HepG2 (cell line): ENCODE results near the gene MAPK6. TPM values are rescaled to one million over a fixed set of nuclear protein-coding genes. Genes with fewer than 3 reads are reported as not detected.
A peak's percentile ranks its signal among the peaks of the same experiment; 100 is the strongest.

Experiments
- AGO2 ChIP-seq: fragments of 200-400 bp; formaldehyde crosslinking; optimal IDR thresholded peaks from 2 replicates; pipeline ENCODE3; 2017; ENCODE audit warnings: mild to moderate bottlenecking, low read depth, low read length, moderate library complexity
- CREB3 ChIP-seq: sonication (generic); formaldehyde crosslinking; IDR thresholded peaks from 2 replicates; pipeline ENCODE4 v1.5.0; 2020; ENCODE audit warnings: missing genetic modification reagents
- HDAC2 ChIP-seq: sonication (generic); formaldehyde crosslinking; IDR thresholded peaks from 2 replicates; pipeline ENCODE4 v1.4.0; 2020; ENCODE audit warnings: missing genetic modification reagents
- KLF11 ChIP-seq: IDR thresholded peaks from 2 replicates; pipeline ENCODE4 v1.6.1; 2016; ENCODE audit warnings: missing compliant biosample characterization
- NCOA1 ChIP-seq: sonication (generic); formaldehyde crosslinking; IDR thresholded peaks from 2 replicates; pipeline ENCODE4 v1.9.0; 2021; ENCODE audit warnings: missing genetic modification reagents
- RELA ChIP-seq: sonication (generic); formaldehyde crosslinking; IDR thresholded peaks from 2 replicates; pipeline ENCODE4 v1.4.0; 2020; ENCODE audit warnings: missing genetic modification reagents
- SMAD9 ChIP-seq: sonication (generic); formaldehyde crosslinking; IDR thresholded peaks from 2 replicates; pipeline ENCODE4 v1.5.1; 2020; ENCODE audit warnings: mild to moderate bottlenecking, missing genetic modification reagents
- U2AF1 ChIP-seq: fragments of 200-400 bp; formaldehyde crosslinking; optimal IDR thresholded peaks from 2 replicates; pipeline ENCODE3; 2017; ENCODE audit warnings: mild to moderate bottlenecking, low read depth, low read length
- ZBTB3 ChIP-seq: sonication (generic); formaldehyde crosslinking; IDR thresholded peaks from 2 replicates; pipeline ENCODE4 v1.4.0; 2020; ENCODE audit warnings: low read depth, mild to moderate bottlenecking, moderate library complexity, missing genetic modification reagents, borderline replicate concordance
- ZBTB44 ChIP-seq: sonication (generic); formaldehyde crosslinking; IDR thresholded peaks from 2 replicates; pipeline ENCODE4 v1.4.0; 2020; ENCODE audit warnings: missing genetic modification reagents
- ZFP36L2 ChIP-seq: sonication (generic); formaldehyde crosslinking; IDR thresholded peaks from 2 replicates; pipeline ENCODE4 v1.4.0; 2020; ENCODE audit warnings: missing genetic modification reagents
- ZNF281 ChIP-seq: sonication (generic); formaldehyde crosslinking; IDR thresholded peaks from 2 replicates; pipeline ENCODE4 v1.4.0; 2020; ENCODE audit warnings: missing genetic modification reagents, borderline replicate concordance
- ZNF414 ChIP-seq: sonication (generic); formaldehyde crosslinking; IDR thresholded peaks from 2 replicates; pipeline ENCODE4 v1.5.0; 2020; ENCODE audit warnings: missing genetic modification reagents
- ZNF510 ChIP-seq: sonication (generic); formaldehyde crosslinking; IDR thresholded peaks from 2 replicates; pipeline ENCODE4 v1.4.0; 2020; ENCODE audit warnings: low read depth, mild to moderate bottlenecking, missing genetic modification reagents
- ZNF597 ChIP-seq: sonication (generic); formaldehyde crosslinking; IDR thresholded peaks from 2 replicates; pipeline ENCODE4 v1.5.0; 2020; ENCODE audit warnings: missing genetic modification reagents
- ZNF792 ChIP-seq: IDR thresholded peaks from 2 replicates; pipeline ENCODE4 v1.6.1; 2016
- polyA plus RNA-seq, 8 experiments: library from polyadenylated mRNA; depleted of rRNA in 3 of 8; stranded (reverse) in 7 of 8; unstranded in 1 of 8; fragments of >200 nt; fragmentation: Illumina TruSeq in 4 of 8; extraction: Trizol in 4 of 8; gene quantifications; 2 replicates each; pipeline versions ENCODE4 v1.2.1 to v1.2.3, GENCODE V29; 2011 to 2016; ENCODE audit warnings: low read depth in 4 of 8, missing spikeins in 1 of 8, mixed read lengths in 1 of 8; ENCODE audit not compliant: insufficient read depth in 1 of 8
- total RNA-seq, 5 experiments: library from RNA; depleted of rRNA; stranded (reverse); fragments of >200 nt; fragmentation: Illumina TruSeq; extraction: Trizol; gene quantifications; 2 replicates each; pipeline ENCODE4 v1.2.3, GENCODE V29; 2016; ENCODE audit warnings: low read depth in 1 of 5
- TF ChIP-seq, protein P1 (sequence below): sonication (generic); formaldehyde crosslinking; IDR thresholded peaks from 2 replicates; pipeline ENCODE4 v1.4.0; 2020; ENCODE audit warnings: mild to moderate bottlenecking, missing genetic modification reagents
- TF ChIP-seq, protein P2 (sequence below): sonication (generic); formaldehyde crosslinking; IDR thresholded peaks from 2 replicates; pipeline ENCODE4 v1.4.0; 2020; ENCODE audit warnings: mild to moderate bottlenecking, missing genetic modification reagents

The MAPK6 gene
- total and polyA plus RNA-seq, 2 of the 13 experiments (the other 11 are each of a cell fraction or from before 2014, with no cell fraction given), result 89.5 to 99.7 TPM

DNA sequence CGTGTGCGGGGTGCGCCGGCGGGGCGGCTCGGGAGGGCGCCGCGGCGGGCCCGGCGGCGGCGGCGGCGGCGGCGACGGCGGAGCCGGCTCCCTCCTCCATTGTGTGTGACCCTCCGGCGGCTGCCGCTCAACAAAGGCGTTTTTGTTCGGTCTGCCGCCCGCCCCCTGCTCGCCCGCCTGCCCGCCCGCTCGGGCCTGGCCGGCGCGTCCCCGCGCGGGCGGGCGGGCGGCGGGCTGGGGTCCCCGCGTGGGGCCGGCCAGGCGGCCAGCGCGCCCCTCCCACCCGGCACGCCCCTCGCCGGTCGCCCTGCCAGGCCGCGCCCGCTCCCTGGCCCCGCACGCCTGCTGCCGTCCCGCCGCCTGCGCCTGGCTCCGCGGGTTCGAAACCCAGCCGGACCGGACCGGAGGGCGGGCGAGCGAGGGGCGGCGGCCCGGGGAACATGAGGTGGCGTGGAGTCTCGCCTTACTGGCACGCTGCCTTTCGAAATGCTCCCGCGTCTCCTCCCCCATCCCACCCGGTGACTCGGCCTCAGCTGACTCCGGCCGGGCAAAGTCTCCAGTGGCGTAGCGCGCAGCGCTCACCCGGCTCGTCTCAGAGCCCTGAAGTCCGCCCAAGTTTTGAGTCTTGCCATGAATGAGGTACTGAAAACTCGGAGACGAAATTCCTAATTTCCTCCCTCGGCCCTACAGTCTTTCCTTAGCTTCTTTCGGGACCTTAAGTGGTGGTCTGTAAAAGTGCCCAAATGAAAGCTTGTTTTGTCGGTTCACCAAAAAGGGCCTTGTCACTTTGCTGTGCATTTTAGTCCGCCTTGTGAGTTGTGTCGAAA is 588 bp downstream of the MAPK6 start (continued):
- TF ChIP-seq, protein P1, sequence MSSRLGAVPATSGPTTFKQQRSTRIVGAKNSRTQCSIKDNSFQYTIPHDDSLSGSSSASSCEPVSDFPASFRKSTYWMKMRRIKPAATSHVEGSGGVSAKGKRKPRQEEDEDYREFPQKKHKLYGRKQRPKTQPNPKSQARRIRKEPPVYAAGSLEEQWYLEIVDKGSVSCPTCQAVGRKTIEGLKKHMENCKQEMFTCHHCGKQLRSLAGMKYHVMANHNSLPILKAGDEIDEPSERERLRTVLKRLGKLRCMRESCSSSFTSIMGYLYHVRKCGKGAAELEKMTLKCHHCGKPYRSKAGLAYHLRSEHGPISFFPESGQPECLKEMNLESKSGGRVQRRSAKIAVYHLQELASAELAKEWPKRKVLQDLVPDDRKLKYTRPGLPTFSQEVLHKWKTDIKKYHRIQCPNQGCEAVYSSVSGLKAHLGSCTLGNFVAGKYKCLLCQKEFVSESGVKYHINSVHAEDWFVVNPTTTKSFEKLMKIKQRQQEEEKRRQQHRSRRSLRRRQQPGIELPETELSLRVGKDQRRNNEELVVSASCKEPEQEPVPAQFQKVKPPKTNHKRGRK (CRISPR knock-in tag), result no peak
- TF ChIP-seq ZNF792 (CRISPR knock-in tag) (no peak), KLF11 (CRISPR knock-in tag) (no peak), ZFP36L2 (CRISPR knock-in tag) (no peak), ZNF597 (no peak), SMAD9 (no peak), ZNF281 (peak; percentile 86), ZNF510 (CRISPR knock-in tag) (no peak), ZNF414 (CRISPR knock-in tag) (no peak), U2AF1 (no peak), HDAC2 (CRISPR knock-in tag) (peak; percentile 4; the same call in 1 of the 2 replicates), RELA (CRISPR knock-in tag) (no peak), CREB3 (CRISPR knock-in tag) (no peak), NCOA1 (CRISPR knock-in tag) (no peak), AGO2 (peak; percentile 40), ZBTB3 (CRISPR knock-in tag) (no peak; the same call in 1 of the 2 replicates), ZBTB44 (CRISPR knock-in tag) (no peak)
- TF ChIP-seq, protein P2, sequence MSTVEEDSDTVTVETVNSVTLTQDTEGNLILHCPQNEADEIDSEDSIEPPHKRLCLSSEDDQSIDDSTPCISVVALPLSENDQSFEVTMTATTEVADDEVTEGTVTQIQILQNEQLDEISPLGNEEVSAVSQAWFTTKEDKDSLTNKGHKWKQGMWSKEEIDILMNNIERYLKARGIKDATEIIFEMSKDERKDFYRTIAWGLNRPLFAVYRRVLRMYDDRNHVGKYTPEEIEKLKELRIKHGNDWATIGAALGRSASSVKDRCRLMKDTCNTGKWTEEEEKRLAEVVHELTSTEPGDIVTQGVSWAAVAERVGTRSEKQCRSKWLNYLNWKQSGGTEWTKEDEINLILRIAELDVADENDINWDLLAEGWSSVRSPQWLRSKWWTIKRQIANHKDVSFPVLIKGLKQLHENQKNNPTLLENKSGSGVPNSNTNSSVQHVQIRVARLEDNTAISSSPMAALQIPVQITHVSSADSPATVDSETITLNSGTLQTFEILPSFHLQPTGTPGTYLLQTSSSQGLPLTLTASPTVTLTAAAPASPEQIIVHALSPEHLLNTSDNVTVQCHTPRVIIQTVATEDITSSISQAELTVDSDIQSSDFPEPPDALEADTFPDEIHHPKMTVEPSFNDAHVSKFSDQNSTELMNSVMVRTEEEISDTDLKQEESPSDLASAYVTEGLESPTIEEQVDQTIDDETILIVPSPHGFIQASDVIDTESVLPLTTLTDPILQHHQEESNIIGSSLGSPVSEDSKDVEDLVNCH (CRISPR knock-in tag), result no peak
